AG04450 (cell line): Measurements from ENCODE around the gene MRPL27. TPM values are rescaled to one million over a fixed set of nuclear protein-coding genes. Genes with fewer than 3 reads are reported as not detected.

ENCODE experiments used
- CTCF ChIA-PET: fragments of 300-600, 350-600 bp; formaldehyde crosslinking; extraction: SDS; loops from one replicate; lab custom pipeline; 2022; ENCODE audit warnings: antibody characterized with exemption, inconsistent platforms; lab: Charles Lee
- POLR2A ChIA-PET: fragments of 350-600 bp; formaldehyde crosslinking; extraction: SDS; loops from one replicate; lab custom pipeline; 2021; ENCODE audit warnings: antibody characterized with exemption, inconsistent platforms; lab: Yijun Ruan, JAX
- DNase-seq: peaks from one replicate; pipeline ENCODE4 v3.0.0-alpha.2; 2011; ENCODE audit warnings: low read depth, low spot score
- H3K27ac ChIP-seq: one replicate; pipeline ENCODE4 v1.5.1; 2012; ENCODE audit warnings: low read depth, low read length, control low read depth
- H3K27me3 ChIP-seq: one replicate; pipeline ENCODE4 v1.6.0; 2012; ENCODE audit warnings: low read length; ENCODE audit not compliant: control insufficient read depth, insufficient read depth
- H3K4me3 ChIP-seq: 2 replicates; pipeline ENCODE4 v1.5.1; 2011; ENCODE audit warnings: mild to moderate bottlenecking, low read depth, low read length, control low read depth
- H3K9me3 ChIP-seq: 2 replicates; pipeline ENCODE4 v1.5.1; 2012; ENCODE audit warnings: low read length; ENCODE audit not compliant: control insufficient read depth, insufficient read depth
- polyA plus RNA-seq: library from polyadenylated mRNA; depleted of rRNA; stranded (reverse); fragments of >200 nt; gene quantifications from 2 replicates; pipeline ENCODE4 v1.2.3, GENCODE V29; 2011; rRNA removed
- small RNA-seq: library from RNA; depleted of rRNA; stranded (forward); fragments of <200 nt; gene quantifications from one replicate; pipeline ENCODE3, GENCODE V24; 2012; ENCODE audit warnings: low read depth; ENCODE audit not compliant: insufficient read length
- TF ChIP-seq, protein P1 (sequence below): IDR thresholded peaks from 2 replicates; pipeline ENCODE4 v1.5.1; 2011; ENCODE audit warnings: low read depth, low read length, control low read depth, inconsistent platforms

Gene MRPL27
- polyA plus RNA-seq, 1 experiment = 106 TPM

DNA sequence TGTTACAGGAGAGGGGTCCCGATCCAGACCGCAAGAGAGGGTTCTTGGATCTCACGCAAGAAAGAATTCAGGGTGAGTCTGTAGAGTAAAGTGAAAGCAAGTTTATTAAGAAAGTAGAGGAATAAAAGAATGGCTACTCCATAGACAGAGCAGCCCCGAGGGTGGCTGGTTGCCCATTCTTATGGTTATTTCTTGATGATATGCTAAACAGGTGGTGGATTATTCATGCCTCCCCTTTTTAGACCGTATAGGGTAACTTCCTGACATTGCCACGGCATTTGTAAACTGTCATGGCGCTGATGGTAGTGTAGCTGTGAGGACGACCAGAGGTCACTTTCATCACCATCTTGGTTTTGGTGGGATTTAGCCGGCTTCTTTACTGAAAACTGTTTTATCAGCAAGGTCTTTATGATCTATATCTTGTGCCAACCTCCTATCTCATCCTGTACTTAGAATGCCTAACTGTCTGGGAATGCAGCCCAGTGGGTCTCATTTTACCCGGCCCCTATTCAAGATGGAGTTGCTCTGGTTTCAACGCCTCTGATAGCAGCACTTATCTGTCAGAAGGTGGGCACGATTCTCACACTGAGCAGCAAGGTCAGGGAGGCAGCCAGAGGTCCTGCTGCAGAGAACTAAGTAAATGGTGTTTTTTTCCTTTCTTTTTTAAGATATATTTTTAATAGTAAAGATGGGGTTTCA lies 53.5 kb downstream of the MRPL27 start:
- H3K27me3 ChIP-seq = no peaks in the 10 kb centered on the region
- no peaks in the 10 kb centered on the region for H3K9me3 ChIP-seq
- ChIA-PET POLR2A (no interaction called here), CTCF (interaction anchor here (1.0 kb wide), 2 partner anchors 225 to 293 kb away, joined by 3 read pairs; no protein-coding TSS in a partner anchor)
- TF ChIP-seq, protein P1, sequence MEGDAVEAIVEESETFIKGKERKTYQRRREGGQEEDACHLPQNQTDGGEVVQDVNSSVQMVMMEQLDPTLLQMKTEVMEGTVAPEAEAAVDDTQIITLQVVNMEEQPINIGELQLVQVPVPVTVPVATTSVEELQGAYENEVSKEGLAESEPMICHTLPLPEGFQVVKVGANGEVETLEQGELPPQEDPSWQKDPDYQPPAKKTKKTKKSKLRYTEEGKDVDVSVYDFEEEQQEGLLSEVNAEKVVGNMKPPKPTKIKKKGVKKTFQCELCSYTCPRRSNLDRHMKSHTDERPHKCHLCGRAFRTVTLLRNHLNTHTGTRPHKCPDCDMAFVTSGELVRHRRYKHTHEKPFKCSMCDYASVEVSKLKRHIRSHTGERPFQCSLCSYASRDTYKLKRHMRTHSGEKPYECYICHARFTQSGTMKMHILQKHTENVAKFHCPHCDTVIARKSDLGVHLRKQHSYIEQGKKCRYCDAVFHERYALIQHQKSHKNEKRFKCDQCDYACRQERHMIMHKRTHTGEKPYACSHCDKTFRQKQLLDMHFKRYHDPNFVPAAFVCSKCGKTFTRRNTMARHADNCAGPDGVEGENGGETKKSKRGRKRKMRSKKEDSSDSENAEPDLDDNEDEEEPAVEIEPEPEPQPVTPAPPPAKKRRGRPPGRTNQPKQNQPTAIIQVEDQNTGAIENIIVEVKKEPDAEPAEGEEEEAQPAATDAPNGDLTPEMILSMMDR = no peak
- H3K4me3 ChIP-seq = no peak overlapping the region
- DNase-seq = no peak
- H3K27ac ChIP-seq = no peak overlapping the region

DNA sequence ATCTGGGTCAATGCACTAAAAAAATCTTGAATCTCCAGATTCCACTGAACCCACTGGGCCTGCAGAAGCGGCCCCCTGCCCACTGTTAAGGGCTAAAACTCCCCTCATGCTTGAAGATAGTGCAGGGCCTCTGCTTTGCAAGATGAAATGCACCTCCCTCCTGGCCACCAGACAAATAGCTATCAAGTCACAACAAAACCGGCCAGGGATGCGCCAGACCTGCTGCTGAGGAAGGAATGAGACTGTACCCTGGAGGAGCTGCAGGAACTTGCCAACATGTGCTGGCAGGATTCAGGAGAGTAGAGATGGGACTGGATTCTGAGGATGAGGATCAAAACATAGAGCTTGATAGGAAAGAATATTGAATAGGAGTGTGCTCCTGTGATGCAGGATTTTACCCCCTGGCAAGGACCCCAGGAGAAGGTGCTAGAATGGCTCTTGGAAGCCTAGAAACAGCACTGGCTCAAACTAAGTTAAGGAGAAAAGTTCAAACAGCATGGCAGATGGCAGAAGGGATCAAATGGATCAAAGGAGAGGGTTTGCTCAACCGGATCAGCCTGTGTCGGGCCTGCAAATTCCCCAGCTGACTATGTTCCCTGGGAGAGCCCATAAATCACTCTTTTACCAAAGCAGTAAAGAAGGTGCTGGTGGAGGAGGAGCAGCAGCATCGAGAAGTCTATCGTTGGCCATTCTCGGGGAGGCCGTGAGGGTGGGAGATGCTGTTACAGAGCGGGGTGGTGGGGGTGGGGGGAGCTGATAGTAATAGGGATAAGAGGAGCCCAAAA lies 54.3 kb downstream of the MRPL27 start:
- Histone ChIP-seq H3K27ac (no peak overlapping the region), H3K27me3 (peaks cover 4% of the 10 kb centered on the region), H3K9me3 (no peaks in the 10 kb centered on the region), H3K4me3 (no peak overlapping the region)
- TF ChIP-seq, protein P1 = no peak
- ChIA-PET CTCF (interaction anchor here (1.0 kb wide), 3 partner anchors 20 to 292 kb away, joined by 3 read pairs; no protein-coding TSS in a partner anchor), POLR2A (no interaction called here)
- no peak for DNase-seq

Small RNA genes within 50 kb of the gene (small RNA-seq; reads per million reads assigned to genes)
- gene RF00019 = not detected

Other genes starting within 250 kb of the MRPL27 start
- 3.5 and 5.3 TPM in 2 replicates for gene SAMD14, start 243.0 kb downstream of the MRPL27 start, polyA plus RNA-seq
- gene PPP1R9B, start 222.5 kb downstream of the MRPL27 start, polyA plus RNA-seq = 17.6 and 18.2 TPM in 2 replicates
- 0.16 and 0.21 TPM in 2 replicates for gene SGCA, start 207.2 kb downstream of the MRPL27 start, polyA plus RNA-seq
- 1,356 and 3,120 TPM in 2 replicates for gene COL1A1, start 171.6 kb downstream of the MRPL27 start, polyA plus RNA-seq
- gene TMEM92, start 98.7 kb downstream of the MRPL27 start, polyA plus RNA-seq = 0.47 and 0.96 TPM in 2 replicates
- 13.5 and 19.0 TPM in 2 replicates for gene XYLT2, start 27.1 kb downstream of the MRPL27 start, polyA plus RNA-seq
- 2.2 and 2.5 TPM in 2 replicates for gene EME1, start within 50 bp of the MRPL27 start, polyA plus RNA-seq
- gene LRRC59, start 24.3 kb upstream of the MRPL27 start, polyA plus RNA-seq = 143 and 145 TPM in 2 replicates
- 42.5 and 52.1 TPM in 2 replicates for gene ACSF2, start 53.0 kb upstream of the MRPL27 start, polyA plus RNA-seq
- not detected in 2 replicates for gene CHAD, start 95.7 kb upstream of the MRPL27 start, polyA plus RNA-seq
- gene RSAD1, start 105.7 kb upstream of the MRPL27 start, polyA plus RNA-seq = 15.5 and 17.5 TPM in 2 replicates
- 0.11 and 0.17 TPM in 2 replicates for gene MYCBPAP, start 135.3 kb upstream of the MRPL27 start, polyA plus RNA-seq
- gene EPN3, start 159.6 kb upstream of the MRPL27 start, polyA plus RNA-seq = not detected in 2 replicates
- 17.1 and 25.1 TPM in 2 replicates for gene SPATA20, start 174.0 kb upstream of the MRPL27 start, polyA plus RNA-seq
- 0.05 TPM in 1 of 2 replicates, not detected in the other for gene CACNA1G, start 187.5 kb upstream of the MRPL27 start, polyA plus RNA-seq